ENCODE results near the gene CA11. TPM values are rescaled to one million over a fixed set of nuclear protein-coding genes. Genes with fewer than 3 reads are reported as not detected.
A peak's percentile ranks its signal among the peaks of the same experiment; 100 is the strongest.
"Not testable (repeated sequence)": the region's sequence is repeated elsewhere in the genome, so short reads cannot be mapped to it uniquely, and the experiment has no call there.

CA11 gene
- total RNA-seq, 1 donor from 2014 or later: 9.5 TPM

GRCh38 chr19:48658483-48658882, 12.5 kb upstream of the CA11 start:
- peaks cover 3% of the 10 kb centered on the region for H3K27me3 Mint-ChIP-seq (ENCODE audit: low read depth, unreplicated experiment)
- no peaks in the 10 kb centered on the region for H3K9me3 ChIP-seq (ENCODE audit: insufficient read depth, low read depth, low read length)
- no peak overlapping the region for H3K27ac Mint-ChIP-seq (ENCODE audit: unreplicated experiment)
- FAIRE-seq (no peak), DNase-seq (ENCODE audit: low read depth) (no peak)
- no peaks in the 10 kb centered on the region for H3K79me2 ChIP-seq (ENCODE audit: insufficient read depth, low read length)
- H3K36me3 ChIP-seq (ENCODE audit: insufficient read depth, low read length): no peaks in the 10 kb centered on the region
- H3K4me2 ChIP-seq (ENCODE audit: low read length): no peak overlapping the region
- peaks cover 2% of the 10 kb centered on the region for H3K36me3 Mint-ChIP-seq (ENCODE audit: low read depth, unreplicated experiment)
- TF ChIP-seq CTCF (IDR thresholded peaks at IDR 0.05; ENCODE audit: insufficient read depth, low read depth, low read length) (no peak), EZH2 (IDR thresholded peaks at IDR 0.05; ENCODE audit: insufficient read depth, low read length) (no peak)
- no peaks in the 10 kb centered on the region for H4K20me1 ChIP-seq (ENCODE audit: insufficient read depth, low read length)
- no peaks in the 10 kb centered on the region for H3K27me3 ChIP-seq (ENCODE audit: insufficient read depth, low read length)
- peaks cover 16% of the 10 kb centered on the region for H3K4me1 ChIP-seq (ENCODE audit: insufficient read depth, low read length)
- H3K4me1 Mint-ChIP-seq (ENCODE audit: low read depth, unreplicated experiment): peaks cover 6% of the 10 kb centered on the region
- no peak overlapping the region for H2AFZ ChIP-seq (ENCODE audit: low read depth, low read length)
- no peaks in the 10 kb centered on the region for H3K9me3 Mint-ChIP-seq (ENCODE audit: unreplicated experiment)
- no peak overlapping the region for H3K9ac ChIP-seq (ENCODE audit: low read length)
- H3K4me3 Mint-ChIP-seq (ENCODE audit: unreplicated experiment): no peak overlapping the region
- no peak overlapping the region for H3K27ac ChIP-seq (ENCODE audit: low read depth, low read length)
- no peak overlapping the region for H3K4me3 ChIP-seq (ENCODE audit: insufficient read depth, low read depth, low read length)

GRCh38 chr19:48657828-48658227, 11.8 kb upstream of the CA11 start:
- not testable (repeated sequence) for H3K36me3 Mint-ChIP-seq (ENCODE audit: low read depth, unreplicated experiment); H3K9ac ChIP-seq (ENCODE audit: low read length); H3K4me3 Mint-ChIP-seq (ENCODE audit: unreplicated experiment); H3K27me3 ChIP-seq (ENCODE audit: insufficient read depth, low read length); H3K9me3 ChIP-seq (ENCODE audit: insufficient read depth, low read depth, low read length); H3K27ac Mint-ChIP-seq (ENCODE audit: unreplicated experiment); H3K36me3 ChIP-seq (ENCODE audit: insufficient read depth, low read length); H2AFZ ChIP-seq (ENCODE audit: low read depth, low read length); FAIRE-seq; H3K4me2 ChIP-seq (ENCODE audit: low read length); DNase-seq (ENCODE audit: low read depth); H4K20me1 ChIP-seq (ENCODE audit: insufficient read depth, low read length); H3K4me3 ChIP-seq (ENCODE audit: insufficient read depth, low read depth, low read length); H3K79me2 ChIP-seq (ENCODE audit: insufficient read depth, low read length); H3K4me1 Mint-ChIP-seq (ENCODE audit: low read depth, unreplicated experiment); H3K27me3 Mint-ChIP-seq (ENCODE audit: low read depth, unreplicated experiment); H3K9me3 Mint-ChIP-seq (ENCODE audit: unreplicated experiment)
- H3K27ac ChIP-seq (ENCODE audit: low read depth, low read length): peak overlapping the region; percentile 11
- H3K4me1 ChIP-seq (ENCODE audit: insufficient read depth, low read length): peaks cover 16% of the 10 kb centered on the region

- Mint-ChIP-seq H3K4me1 (ENCODE audit: low read depth, unreplicated experiment) (peaks cover 6% of the 10 kb centered on the region), H3K27me3 (ENCODE audit: low read depth, unreplicated experiment) (peaks cover 3% of the 10 kb centered on the region), H3K9me3 (ENCODE audit: unreplicated experiment) (no peaks in the 10 kb centered on the region), H3K4me3 (ENCODE audit: unreplicated experiment) (no peak overlapping the region), H3K36me3 (ENCODE audit: low read depth, unreplicated experiment) (peaks cover 2% of the 10 kb centered on the region), H3K27ac (ENCODE audit: unreplicated experiment) (no peak overlapping the region)
- no peak overlapping the region for H2AFZ ChIP-seq (ENCODE audit: low read depth, low read length)
- no peak for TF ChIP-seq CTCF (IDR thresholded peaks at IDR 0.05; ENCODE audit: insufficient read depth, low read depth, low read length)
- TF ChIP-seq EZH2 (IDR thresholded peaks at IDR 0.05; ENCODE audit: insufficient read depth, low read length): no peak
- H3K4me1 ChIP-seq (ENCODE audit: insufficient read depth, low read length): peaks cover 16% of the 10 kb centered on the region
- no peaks in the 10 kb centered on the region for H4K20me1 ChIP-seq (ENCODE audit: insufficient read depth, low read length)
- H3K27me3 ChIP-seq (ENCODE audit: insufficient read depth, low read length): no peaks in the 10 kb centered on the region
- H3K79me2 ChIP-seq (ENCODE audit: insufficient read depth, low read length): no peaks in the 10 kb centered on the region
- no peaks in the 10 kb centered on the region for H3K36me3 ChIP-seq (ENCODE audit: insufficient read depth, low read length)
- H3K4me2 ChIP-seq (ENCODE audit: low read length): peak overlapping the region; percentile 70
- peak; percentile 85 for FAIRE-seq
- H3K27ac ChIP-seq (ENCODE audit: low read depth, low read length): peak overlapping the region; percentile 66
- DNase-seq (ENCODE audit: low read depth): peak; percentile 93
- H3K9me3 ChIP-seq (ENCODE audit: insufficient read depth, low read depth, low read length): no peaks in the 10 kb centered on the region
- peak overlapping the region; percentile 43 for H3K9ac ChIP-seq (ENCODE audit: low read length)
- H3K4me3 ChIP-seq (ENCODE audit: insufficient read depth, low read depth, low read length): no peak overlapping the region
These were observed 11.0 kb upstream of the CA11 start for GRCh38 chr19:48656840-48657474.
